ENCODE results near the gene NIPA2.

NIPA2 gene

DNA sequence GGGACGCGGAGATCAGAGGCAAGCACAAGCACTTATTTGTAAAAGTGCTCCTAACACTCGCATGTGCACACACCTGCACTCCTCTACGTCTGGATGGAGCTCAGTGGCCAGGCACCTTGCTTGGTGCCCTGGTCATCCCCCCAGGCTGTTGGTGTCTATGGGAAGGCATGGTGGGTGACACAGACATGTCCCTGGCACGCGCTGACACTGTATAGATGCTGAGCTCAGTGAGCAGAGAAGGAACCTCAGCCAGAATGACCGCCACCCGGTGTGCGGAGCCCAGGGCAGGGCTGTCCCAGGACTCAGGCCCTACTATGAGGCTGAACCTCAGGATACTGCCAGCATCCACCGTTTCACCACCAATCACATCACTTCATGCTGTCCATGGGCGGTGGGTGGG lies 64.5 kb downstream of the NIPA2 start:
- DNase-seq (ENCODE audit: low read depth in 2 of 2), result no peak

DNA sequence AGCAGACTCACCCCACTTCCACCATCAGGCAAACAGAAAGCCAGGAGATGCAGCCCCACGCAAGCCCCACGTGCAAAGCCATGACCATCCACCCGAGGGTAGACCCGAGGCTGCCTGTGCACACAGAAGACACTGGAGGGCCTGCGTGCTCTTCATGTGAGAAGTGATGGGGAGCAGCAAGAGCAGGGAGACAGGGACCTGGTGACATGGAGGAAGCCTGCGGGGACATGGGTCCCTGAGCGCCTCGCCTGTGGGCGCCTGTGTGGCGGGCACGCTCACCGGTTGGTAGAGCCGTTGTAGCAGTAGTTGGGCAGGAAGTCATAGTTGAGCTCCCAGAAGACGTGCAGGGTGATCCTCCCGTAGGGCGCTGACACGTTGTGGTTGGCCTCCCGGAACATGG lies 65.0 kb downstream of the NIPA2 start:
- DNase-seq (ENCODE audit: low read depth in 2 of 2), result no peak

GRCh38 chr15:22903961-22904534 lies 65.6 kb downstream of the NIPA2 start:
- no peak for DNase-seq (ENCODE audit: low read depth in 2 of 2)

- DNase-seq (ENCODE audit: low read depth in 2 of 2), result no peak
Observed at GRCh38 chr15:22904736-22905135, 66.3 kb downstream of the NIPA2 start.

DNA sequence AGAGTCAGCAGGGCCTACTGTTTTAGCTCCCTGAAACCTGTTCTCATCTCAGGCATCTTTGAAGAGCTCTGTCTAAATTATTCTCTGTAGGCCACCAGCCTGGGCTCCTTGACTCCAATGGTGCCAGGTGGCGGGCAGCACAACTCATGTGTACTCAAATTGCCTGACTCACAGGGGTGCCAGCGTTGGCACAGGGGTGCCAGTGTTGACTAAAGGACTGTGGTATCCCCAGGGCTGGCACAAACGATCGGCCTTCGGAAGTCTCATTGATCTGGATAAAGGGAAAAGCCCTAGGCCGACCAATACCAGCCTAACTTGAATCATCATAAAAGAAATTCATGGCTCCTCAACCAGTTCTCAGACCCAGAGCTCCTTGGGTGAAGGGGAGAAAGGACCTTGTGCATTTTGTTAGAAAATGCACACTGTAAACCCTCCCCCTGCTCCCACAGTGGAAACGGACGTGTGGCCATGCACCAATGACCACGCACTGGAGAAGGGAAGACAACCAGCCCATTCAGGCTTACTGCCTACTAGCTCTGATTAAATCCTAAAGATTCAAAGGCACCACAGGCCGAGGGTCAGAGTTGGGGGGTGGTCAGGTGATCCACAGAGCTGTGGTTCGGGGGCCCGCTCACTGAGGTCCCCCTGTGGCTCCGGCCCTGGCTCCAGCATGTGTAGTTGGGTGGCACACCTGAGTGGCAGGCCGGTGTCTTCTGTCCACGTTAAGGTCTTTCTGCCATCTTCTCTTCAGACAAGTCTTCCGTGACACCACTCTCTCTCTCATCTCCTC lies 68.9 kb downstream of the NIPA2 start:
- no peak for DNase-seq (ENCODE audit: low read depth in 2 of 2)

- DNase-seq (ENCODE audit: low read depth in 2 of 2), result no peak
Observed at GRCh38 chr15:22908830-22909229, 70.4 kb downstream of the NIPA2 start.

- DNase-seq (ENCODE audit: low read depth in 2 of 2), result no peak
Observed at GRCh38 chr15:22911306-22911705, 72.8 kb downstream of the NIPA2 start.

DNA sequence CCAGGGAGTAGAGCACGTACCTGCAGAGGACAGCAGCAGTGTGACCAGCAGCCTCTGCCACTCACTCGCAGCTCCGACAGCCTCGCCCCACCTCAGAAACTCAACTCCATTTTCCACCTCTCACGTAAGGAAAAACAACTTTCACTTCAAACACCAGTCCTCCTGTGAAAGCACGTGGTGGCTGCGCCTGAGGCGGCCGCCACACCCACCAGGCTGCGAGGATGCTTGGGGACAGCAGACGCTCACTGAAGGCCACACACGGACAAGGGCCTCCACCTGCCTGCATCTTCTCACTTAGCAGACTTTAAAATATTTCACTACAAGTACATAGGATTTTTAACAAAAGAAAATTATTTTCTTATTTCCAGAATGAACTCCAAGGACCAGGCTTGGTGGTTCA lies 73.8 kb downstream of the NIPA2 start:
- DNase-seq (ENCODE audit: low read depth in 2 of 2), result no peak

- DNase-seq (ENCODE audit: low read depth in 2 of 2), result no peak
Observed at GRCh38 chr15:22913646-22914380, 75.3 kb downstream of the NIPA2 start.

- DNase-seq (ENCODE audit: low read depth in 2 of 2), result no peak
Observed at GRCh38 chr15:22915866-22916515, 77.5 kb downstream of the NIPA2 start.

- no peak for DNase-seq (ENCODE audit: low read depth in 2 of 2)
Observed at GRCh38 chr15:22916606-22917350, 78.3 kb downstream of the NIPA2 start.

GRCh38 chr15:22917556-22917955 lies 79.1 kb downstream of the NIPA2 start:
- no peak for DNase-seq (ENCODE audit: low read depth in 2 of 2)

Data from activated CD4-positive, alpha-beta T cell treated with anti-CD3 and anti-CD28 coated beads for 24 hours (primary cell).